Measurements from ENCODE around the gene PKDREJ.

PKDREJ gene

GRCh38 chr22:46290121-46290842, 27.1 kb upstream of the PKDREJ start:
- no peak for DNase-seq (ENCODE audit: low read depth in 2 of 2)

- DNase-seq (ENCODE audit: low read depth in 2 of 2): no peak
Measured at GRCh38 chr22:46289244-46289891, 26.2 kb upstream of the PKDREJ start.

GRCh38 chr22:46288846-46289243, 25.7 kb upstream of the PKDREJ start:
- no peak for DNase-seq (ENCODE audit: low read depth in 2 of 2)

- DNase-seq (ENCODE audit: low read depth in 2 of 2): no peak
Measured at GRCh38 chr22:46287873-46288751, 25.0 kb upstream of the PKDREJ start.

- no peak for DNase-seq (ENCODE audit: low read depth in 2 of 2)
Measured at GRCh38 chr22:46286941-46287872, 24.1 kb upstream of the PKDREJ start.

- no peak for DNase-seq (ENCODE audit: low read depth in 2 of 2)
Measured at GRCh38 chr22:46286006-46286405, 22.9 kb upstream of the PKDREJ start.

GRCh38 chr22:46281866-46282678, 18.9 kb upstream of the PKDREJ start:
- no peak for DNase-seq (ENCODE audit: low read depth in 2 of 2)

GRCh38 chr22:46280999-46281623, 18.0 kb upstream of the PKDREJ start:
- no peak for DNase-seq (ENCODE audit: low read depth in 2 of 2)

- DNase-seq (ENCODE audit: low read depth in 2 of 2): no peak
Measured at GRCh38 chr22:46280063-46280817, 17.1 kb upstream of the PKDREJ start.

- no peak for DNase-seq (ENCODE audit: low read depth in 2 of 2)
Measured at GRCh38 chr22:46278656-46279645, 15.8 kb upstream of the PKDREJ start.

GRCh38 chr22:46276563-46276962, 13.4 kb upstream of the PKDREJ start:
- no peak for DNase-seq (ENCODE audit: low read depth in 2 of 2)

GRCh38 chr22:46275455-46276122, 12.4 kb upstream of the PKDREJ start:
- DNase-seq (ENCODE audit: low read depth in 2 of 2): no peak

GRCh38 chr22:46274381-46274780, 11.2 kb upstream of the PKDREJ start:
- DNase-seq (ENCODE audit: low read depth in 2 of 2): no peak

- no peak for DNase-seq (ENCODE audit: low read depth in 2 of 2)
Measured at GRCh38 chr22:46273432-46274148, 10.4 kb upstream of the PKDREJ start.

- DNase-seq (ENCODE audit: low read depth in 2 of 2): no peak
Measured at GRCh38 chr22:46272762-46273431, 9.8 kb upstream of the PKDREJ start.

GRCh38 chr22:46272196-46272595, 9.1 kb upstream of the PKDREJ start:
- no peak for DNase-seq (ENCODE audit: low read depth in 2 of 2)
